SJCRH30 (cell line): ENCODE results near the gene DYNLL1. TPM values are rescaled to one million over a fixed set of nuclear protein-coding genes. Genes with fewer than 3 reads are reported as not detected.
"Not testable (repeated sequence)": the region's sequence is repeated elsewhere in the genome, so short reads cannot be mapped to it uniquely, and the experiment has no call there.

ENCODE experiments used
- DNase-seq, 2 experiments: peaks; one replicate each; pipeline ENCODE4 v3.0.0-alpha.2; 2015 to 2020
- H3K27ac ChIP-seq: fragments of 250-450 bp; sonication (Bioruptor Pico); 2 replicates; pipeline ENCODE4 v1.5.1; 2020; ENCODE audit warnings: mild to moderate bottlenecking, moderate library complexity
- H3K27me3 ChIP-seq: fragments of 250-450 bp; sonication (Bioruptor Pico); 2 replicates; pipeline ENCODE4 v1.5.1; 2020; ENCODE audit warnings: mild to moderate bottlenecking, moderate library complexity
- H3K36me3 ChIP-seq: fragments of 250-450 bp; sonication (Bioruptor Pico); 2 replicates; pipeline ENCODE4 v1.5.1; 2020; ENCODE audit warnings: mild to moderate bottlenecking, moderate library complexity
- H3K4me1 ChIP-seq: fragments of 250-450 bp; sonication (Bioruptor Pico); 2 replicates; pipeline ENCODE4 v1.5.1; 2020; ENCODE audit warnings: mild to moderate bottlenecking, moderate library complexity
- H3K4me3 ChIP-seq: fragments of 250-450 bp; sonication (Bioruptor Pico); 2 replicates; pipeline ENCODE4 v1.5.1; 2020; ENCODE audit warnings: mild to moderate bottlenecking, moderate library complexity
- H3K9me3 ChIP-seq: fragments of 250-450 bp; sonication (Bioruptor Pico); replicated peaks from 2 replicates; pipeline ENCODE4 v1.5.1; 2020; ENCODE audit warnings: mild to moderate bottlenecking, moderate library complexity
- total RNA-seq: library from RNA; depleted of rRNA; stranded (reverse); fragments of >200 nt; shearing (Covaris generic); gene quantifications from 2 replicates; pipeline ENCODE4 v1.2.3, GENCODE V29; 2014

The DYNLL1 gene
- total RNA-seq, 1 experiment from 2014 or later: 452 TPM

GRCh38 chr12:120468821-120469449 lies 27.0 kb upstream of the DYNLL1 start:
- H3K9me3 ChIP-seq: no peaks in the 10 kb centered on the region
- no peaks in the 10 kb centered on the region for H3K27me3 ChIP-seq
- DNase-seq: no peak
- H3K4me1 ChIP-seq: no peaks in the 10 kb centered on the region
- peak overlapping the region; percentile 92 for H3K4me3 ChIP-seq
- H3K27ac ChIP-seq: peak overlapping the region; percentile 60
- H3K36me3 ChIP-seq: peaks cover 35% of the 10 kb centered on the region

GRCh38 chr12:120469450-120470149 lies 26.3 kb upstream of the DYNLL1 start, which contains the start of gene SRSF9:
Gene SRSF9, minus strand, starts transcription at chr12:120469748. Its CDS starts 139 bp downstream, at chr12:120469609.
- Histone ChIP-seq H3K36me3 (peaks cover 28% of the 10 kb centered on the region), H3K27ac (peak within 1 kb of the TSS; percentile 60), H3K27me3 (no peaks in the 10 kb centered on the region), H3K4me1 (no peaks in the 10 kb centered on the region), H3K4me3 (peak within 1 kb of the TSS; percentile 92), H3K9me3 (no peaks in the 10 kb centered on the region)
- peak; percentile 95 to 97 for DNase-seq

DNA sequence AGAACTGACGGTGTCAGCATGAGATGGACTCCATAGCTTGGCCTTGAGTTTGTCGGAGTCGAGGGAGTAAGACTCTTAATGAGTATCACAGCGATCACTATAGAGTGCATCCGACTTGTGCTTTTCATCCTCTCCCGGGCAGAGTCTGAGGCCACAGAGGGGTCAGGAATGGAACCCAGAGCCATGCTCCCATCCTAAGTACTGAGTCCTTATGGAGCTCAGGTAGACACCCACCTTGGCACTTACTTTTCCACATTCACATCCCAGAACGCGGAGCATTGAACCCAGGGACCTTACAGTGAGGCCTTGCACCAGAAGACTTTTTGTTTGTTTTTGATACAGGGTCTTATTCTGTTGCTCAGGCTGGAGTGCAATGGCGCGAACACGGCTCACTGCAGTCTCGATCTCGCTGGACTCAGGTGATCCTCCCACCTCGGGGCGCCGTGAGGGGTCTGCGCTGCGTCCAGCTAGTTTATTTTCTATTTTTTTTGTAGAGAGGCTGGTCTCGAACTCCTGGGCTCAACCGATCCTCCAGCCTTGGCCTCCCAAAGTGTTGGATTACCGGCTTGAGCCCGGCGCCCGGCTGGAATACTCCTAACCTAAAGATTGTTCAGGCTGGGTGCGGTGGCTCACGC lies 25.6 kb upstream of the DYNLL1 start:
- no peaks in the 10 kb centered on the region for H3K9me3 ChIP-seq
- no peaks in the 10 kb centered on the region for H3K27me3 ChIP-seq
- H3K4me3 ChIP-seq: peak overlapping the region; percentile 92
- no peak for DNase-seq
- H3K36me3 ChIP-seq: peaks cover 21% of the 10 kb centered on the region
- H3K4me1 ChIP-seq: no peaks in the 10 kb centered on the region
- H3K27ac ChIP-seq: no peak overlapping the region

- no peak for DNase-seq
These were observed 23.4 kb upstream of the DYNLL1 start for GRCh38 chr12:120472521-120472920.

GRCh38 chr12:120473807-120474615 lies 21.9 kb upstream of the DYNLL1 start:
- Histone ChIP-seq H3K27me3 (no peaks in the 10 kb centered on the region), H3K36me3 (no peaks in the 10 kb centered on the region), H3K27ac (no peak overlapping the region), H3K9me3 (no peaks in the 10 kb centered on the region), H3K4me3 (no peak overlapping the region), H3K4me1 (no peaks in the 10 kb centered on the region)
- DNase-seq: no peak

More at GRCh38 chr12:120472521-120472920, 23.4 kb upstream of the DYNLL1 start:
- no peak overlapping the region for H3K4me3 ChIP-seq
- H3K9me3 ChIP-seq: no peaks in the 10 kb centered on the region
- no peaks in the 10 kb centered on the region for H3K4me1 ChIP-seq
- H3K36me3 ChIP-seq: peaks cover under 1% of the 10 kb centered on the region
- H3K27me3 ChIP-seq: no peaks in the 10 kb centered on the region
- no peak overlapping the region for H3K27ac ChIP-seq

- Histone ChIP-seq H3K27me3 (no peaks in the 10 kb centered on the region), H3K4me1 (no peaks in the 10 kb centered on the region), H3K36me3 (no peaks in the 10 kb centered on the region), H3K4me3 (no peak overlapping the region), H3K27ac (no peak overlapping the region), H3K9me3 (no peaks in the 10 kb centered on the region)
- no peak for DNase-seq
These were observed 21.3 kb upstream of the DYNLL1 start for GRCh38 chr12:120474616-120474960.

GRCh38 chr12:120475643-120476042 lies 20.3 kb upstream of the DYNLL1 start:
- no peaks in the 10 kb centered on the region for H3K9me3 ChIP-seq
- no peak overlapping the region for H3K27ac ChIP-seq
- DNase-seq: no peak
- H3K4me3 ChIP-seq: no peak overlapping the region
- no peaks in the 10 kb centered on the region for H3K36me3 ChIP-seq
- H3K27me3 ChIP-seq: no peaks in the 10 kb centered on the region
- no peaks in the 10 kb centered on the region for H3K4me1 ChIP-seq

DNA sequence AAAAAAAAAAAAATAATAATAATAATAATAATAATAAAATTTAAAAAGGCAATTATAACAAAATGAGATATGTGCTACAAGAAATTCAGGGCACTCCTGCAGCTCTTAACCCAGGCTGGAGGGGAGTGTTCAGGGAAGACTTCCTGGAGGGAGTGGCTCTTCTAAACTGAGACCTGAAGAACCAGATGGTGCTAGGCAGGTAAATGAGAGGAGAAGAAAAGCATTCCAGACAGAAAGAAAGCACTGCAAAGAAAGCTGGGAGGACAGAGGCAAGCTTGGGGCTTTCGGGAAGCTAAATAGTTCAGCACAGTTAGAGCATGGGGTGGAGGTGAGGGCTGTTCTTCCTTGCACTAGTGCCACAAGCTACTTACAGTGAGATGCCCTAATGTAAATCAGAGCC lies 16.5 kb upstream of the DYNLL1 start:
- Histone ChIP-seq H3K27me3 (no peaks in the 10 kb centered on the region), H3K36me3 (no peaks in the 10 kb centered on the region), H3K4me3 (no peak overlapping the region), H3K9me3 (no peaks in the 10 kb centered on the region), H3K4me1 (no peaks in the 10 kb centered on the region), H3K27ac (no peak overlapping the region)
- no peak for DNase-seq

GRCh38 chr12:120480211-120480610 lies 15.7 kb upstream of the DYNLL1 start:
- Histone ChIP-seq H3K4me3 (no peak overlapping the region), H3K27ac (no peak overlapping the region), H3K27me3 (no peaks in the 10 kb centered on the region), H3K9me3 (no peaks in the 10 kb centered on the region), H3K36me3 (no peaks in the 10 kb centered on the region), H3K4me1 (no peaks in the 10 kb centered on the region)
- no peak for DNase-seq

DNA sequence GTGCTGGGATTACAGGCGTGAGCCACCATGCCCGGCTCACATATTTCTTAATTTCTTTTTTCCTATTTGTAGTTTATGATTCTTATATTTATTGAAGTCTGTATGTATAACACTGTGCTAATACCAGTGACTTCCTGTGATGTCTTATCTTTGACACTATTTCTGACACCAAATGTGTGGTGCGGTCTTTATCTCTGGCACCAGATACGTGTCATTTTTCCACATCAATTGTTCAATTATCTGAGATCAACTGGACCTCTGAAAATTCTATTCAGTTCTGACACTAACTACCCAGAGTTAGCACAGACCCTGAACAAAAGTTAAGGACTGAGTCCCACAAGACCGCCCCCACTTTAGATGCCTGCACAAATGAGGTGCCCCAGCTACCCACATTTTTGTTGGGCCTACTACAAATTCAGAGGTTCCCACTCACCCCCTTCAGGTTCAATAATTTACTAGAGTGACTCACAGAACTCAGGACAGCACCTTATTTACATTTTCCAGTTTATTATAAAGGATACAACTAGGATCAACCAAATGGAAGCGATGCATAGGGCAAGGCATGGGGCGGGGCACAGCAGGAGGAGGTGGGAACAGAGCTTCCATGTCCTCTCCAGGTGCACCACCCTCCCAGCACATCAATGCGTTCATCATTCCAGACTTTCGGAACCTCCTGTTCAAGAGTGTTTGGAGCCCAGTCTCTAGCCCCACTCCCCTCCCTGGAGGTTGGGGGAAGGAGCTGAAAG lies 14.7 kb upstream of the DYNLL1 start:
- no peak overlapping the region for H3K27ac ChIP-seq
- no peaks in the 10 kb centered on the region for H3K9me3 ChIP-seq
- no peak overlapping the region for H3K4me3 ChIP-seq
- H3K4me1 ChIP-seq: no peaks in the 10 kb centered on the region
- H3K27me3 ChIP-seq: no peaks in the 10 kb centered on the region
- no peaks in the 10 kb centered on the region for H3K36me3 ChIP-seq
- DNase-seq: no peak

GRCh38 chr12:120483621-120484020 lies 12.3 kb upstream of the DYNLL1 start:
- H3K27me3 ChIP-seq: no peaks in the 10 kb centered on the region
- H3K4me1 ChIP-seq: no peaks in the 10 kb centered on the region
- no peaks in the 10 kb centered on the region for H3K9me3 ChIP-seq
- H3K27ac ChIP-seq: no peak overlapping the region
- no peaks in the 10 kb centered on the region for H3K36me3 ChIP-seq
- no peak for DNase-seq
- no peak overlapping the region for H3K4me3 ChIP-seq

DNA sequence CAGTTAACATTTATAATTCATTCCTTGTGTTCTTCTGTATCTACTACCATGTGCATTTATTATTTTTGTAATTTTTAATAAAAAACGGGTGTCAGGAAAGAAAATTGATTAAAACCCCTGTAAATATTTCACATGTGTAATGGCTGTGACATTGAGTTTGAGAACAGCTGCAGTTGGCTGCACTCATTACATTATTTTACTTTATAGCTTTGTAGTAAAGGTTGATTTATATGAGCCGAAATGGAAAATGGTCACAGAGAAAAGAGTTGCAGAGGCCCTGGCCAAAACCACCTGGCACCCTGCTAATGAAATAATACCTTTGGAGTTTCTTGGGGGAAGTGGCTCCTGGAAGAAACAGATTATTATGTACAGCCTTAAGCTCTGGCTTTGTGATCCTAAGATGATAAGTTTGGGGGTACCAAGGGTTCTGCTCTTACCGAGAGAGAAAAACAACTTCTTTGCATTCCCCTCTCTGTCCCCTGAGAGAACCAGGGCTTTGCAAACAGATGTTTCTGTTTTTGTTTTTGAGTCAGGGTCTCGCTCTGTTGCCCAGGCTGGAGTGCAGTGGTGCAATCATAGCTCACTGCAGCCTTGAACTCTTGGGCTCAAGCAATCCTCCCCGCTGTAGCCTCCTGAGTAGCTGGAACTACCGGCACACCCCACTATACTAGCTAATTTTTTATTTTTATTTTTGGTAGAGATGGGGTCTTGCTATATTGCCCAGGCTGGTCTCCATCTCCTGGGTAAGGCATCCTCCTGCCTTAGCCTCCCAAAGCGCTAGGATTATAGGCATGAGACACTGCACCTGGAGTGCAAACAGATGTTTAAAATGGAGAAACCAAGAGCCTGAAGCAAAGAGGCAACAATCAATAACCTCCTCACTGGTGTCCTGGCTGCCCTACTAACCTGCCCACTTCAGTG lies 9.7 kb upstream of the DYNLL1 start:
- Histone ChIP-seq H3K9me3 (no peaks in the 10 kb centered on the region), H3K36me3 (no peaks in the 10 kb centered on the region), H3K27ac (no peak overlapping the region), H3K4me3 (no peak overlapping the region), H3K4me1 (no peaks in the 10 kb centered on the region), H3K27me3 (no peaks in the 10 kb centered on the region)
- DNase-seq: no peak

DNA sequence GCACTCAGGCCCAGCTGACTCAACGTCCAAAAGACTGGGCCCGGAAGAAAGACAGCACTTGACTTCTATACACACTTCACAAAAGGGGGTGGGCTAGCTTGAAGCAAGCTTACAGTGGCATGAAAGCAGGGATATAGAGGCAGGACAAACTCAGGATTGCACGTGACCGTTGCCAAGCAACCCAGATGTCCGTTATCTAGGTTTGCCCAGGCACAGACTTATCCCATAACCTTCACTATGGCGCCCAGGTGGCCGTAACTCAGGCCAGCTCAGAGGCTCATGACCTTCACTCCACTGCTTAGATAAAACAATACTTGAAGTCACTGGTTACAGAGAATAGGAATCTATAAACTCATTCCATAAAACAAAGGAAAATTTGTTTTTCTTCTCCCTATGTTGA lies 8.4 kb upstream of the DYNLL1 start:
- not testable (repeated sequence) for H3K27ac ChIP-seq, H3K9me3 ChIP-seq, H3K27me3 ChIP-seq

More for the DNA sequence above, 8.4 kb upstream of the DYNLL1 start:
- DNase-seq, H3K36me3 ChIP-seq, H3K4me1 ChIP-seq, H3K4me3 ChIP-seq: not testable (repeated sequence)
